Activated T-cell treated with anti-CD3 and anti-CD28 coated beads, Interleukin-2, amount 50 U/mL, for 4 hours (primary cell): ENCODE data around the gene SYPL1. TPM values are rescaled to one million over a fixed set of nuclear protein-coding genes. Genes with fewer than 3 reads are reported as not detected.

ENCODE experiments used
- ATAC-seq, 2 donors: fragments of 200-7000 bp; cut with Tn5 transposase; one replicate each; pipeline ENCODE4 v1.10.0; 2021
- DNase-seq: peaks from one replicate; pipeline ENCODE4 v3.0.0-alpha.2; 2020
- H3K27me3 Mint-ChIP-seq: one replicate; pipeline ENCODE4 v1.8.0; 2021; ENCODE audit warnings: low read depth, mixed read lengths
- H3K36me3 Mint-ChIP-seq: one replicate; pipeline ENCODE4 v1.8.0; 2022; ENCODE audit warnings: mixed read lengths; ENCODE audit not compliant: insufficient read depth
- H3K4me1 Mint-ChIP-seq: one replicate; pipeline ENCODE4 v1.8.0; 2021; ENCODE audit warnings: low read depth, mixed read lengths
- H3K4me3 Mint-ChIP-seq: one replicate; pipeline ENCODE4 v1.8.0; 2021; ENCODE audit warnings: mild to moderate bottlenecking, moderate library complexity, mixed read lengths
- H3K9me3 Mint-ChIP-seq: one replicate; pipeline ENCODE4 v1.8.0; 2021; ENCODE audit warnings: mixed read lengths
- total RNA-seq, 3 donors: library from RNA; stranded (reverse); gene quantifications; one replicate each; pipeline ENCODE4 v1.2.1, GENCODE V29; 2021

SYPL1 gene
- total RNA-seq, 3 donors from 2014 or later, result 20.0 to 24.1 (median 21.5) TPM

GRCh38 chr7:106089647-106090046 is 22.5 kb downstream of the SYPL1 start:
- Mint-ChIP-seq H3K4me3 (no peak overlapping the region), H3K4me1 (peaks cover 11% of the 10 kb centered on the region), H3K36me3 (peaks cover 27% of the 10 kb centered on the region), H3K9me3 (no peaks in the 10 kb centered on the region), H3K27me3 (no peaks in the 10 kb centered on the region)
- DNase-seq, result no peak
- no peak for ATAC-seq

GRCh38 chr7:106088014-106088413 is 24.1 kb downstream of the SYPL1 start:
- DNase-seq, result no peak
- Mint-ChIP-seq H3K36me3 (peaks cover 19% of the 10 kb centered on the region), H3K4me1 (peaks cover 19% of the 10 kb centered on the region), H3K9me3 (no peaks in the 10 kb centered on the region), H3K4me3 (no peak overlapping the region), H3K27me3 (no peaks in the 10 kb centered on the region)
- ATAC-seq, result no peak

- ATAC-seq, result no peak
- H3K9me3 Mint-ChIP-seq, result no peaks in the 10 kb centered on the region
- no peaks in the 10 kb centered on the region for H3K27me3 Mint-ChIP-seq
- H3K4me1 Mint-ChIP-seq, result peaks cover 19% of the 10 kb centered on the region
- H3K4me3 Mint-ChIP-seq, result no peak overlapping the region
- H3K36me3 Mint-ChIP-seq, result peaks cover 12% of the 10 kb centered on the region
- no peak for DNase-seq
Measured at GRCh38 chr7:106086062-106086461, 26.1 kb downstream of the SYPL1 start.

- Mint-ChIP-seq H3K27me3 (no peaks in the 10 kb centered on the region), H3K4me3 (no peak overlapping the region), H3K36me3 (peaks cover 5% of the 10 kb centered on the region), H3K4me1 (peaks cover 17% of the 10 kb centered on the region), H3K9me3 (no peaks in the 10 kb centered on the region)
- DNase-seq (no peak), ATAC-seq (no peak)
Measured at GRCh38 chr7:106085015-106085414, 27.1 kb downstream of the SYPL1 start.

- Mint-ChIP-seq H3K9me3 (no peaks in the 10 kb centered on the region), H3K4me3 (no peak overlapping the region), H3K4me1 (peaks cover 12% of the 10 kb centered on the region), H3K27me3 (no peaks in the 10 kb centered on the region), H3K36me3 (no peaks in the 10 kb centered on the region)
- ATAC-seq (no peak), DNase-seq (no peak)
Measured at GRCh38 chr7:106083717-106084116, 28.4 kb downstream of the SYPL1 start.

GRCh38 chr7:106082087-106082854 is 29.8 kb downstream of the SYPL1 start:
- H3K4me3 Mint-ChIP-seq, result no peak overlapping the region
- ATAC-seq (no peak), DNase-seq (no peak)
- H3K27me3 Mint-ChIP-seq, result no peaks in the 10 kb centered on the region
- H3K4me1 Mint-ChIP-seq, result peaks cover 14% of the 10 kb centered on the region
- H3K9me3 Mint-ChIP-seq, result no peaks in the 10 kb centered on the region
- H3K36me3 Mint-ChIP-seq, result no peaks in the 10 kb centered on the region

- no peaks in the 10 kb centered on the region for H3K9me3 Mint-ChIP-seq
- H3K36me3 Mint-ChIP-seq, result no peaks in the 10 kb centered on the region
- DNase-seq (no peak), ATAC-seq (no peak)
- peaks cover 17% of the 10 kb centered on the region for H3K4me1 Mint-ChIP-seq
- no peak overlapping the region for H3K4me3 Mint-ChIP-seq
- no peaks in the 10 kb centered on the region for H3K27me3 Mint-ChIP-seq
Measured at GRCh38 chr7:106080300-106080987, 31.7 kb downstream of the SYPL1 start.

- Mint-ChIP-seq H3K9me3 (no peaks in the 10 kb centered on the region), H3K36me3 (no peaks in the 10 kb centered on the region), H3K4me1 (peaks cover 33% of the 10 kb centered on the region), H3K27me3 (no peaks in the 10 kb centered on the region), H3K4me3 (no peak overlapping the region)
- DNase-seq (no peak), ATAC-seq (no peak)
Measured at GRCh38 chr7:106076537-106076936, 35.6 kb downstream of the SYPL1 start.

GRCh38 chr7:106075937-106076336 is 36.2 kb downstream of the SYPL1 start:
- Mint-ChIP-seq H3K4me3 (no peak overlapping the region), H3K9me3 (no peaks in the 10 kb centered on the region), H3K36me3 (no peaks in the 10 kb centered on the region), H3K27me3 (no peaks in the 10 kb centered on the region), H3K4me1 (peaks cover 39% of the 10 kb centered on the region)
- DNase-seq (no peak), ATAC-seq (no peak)

GRCh38 chr7:106074257-106074656 is 37.9 kb downstream of the SYPL1 start:
- Mint-ChIP-seq H3K36me3 (no peaks in the 10 kb centered on the region), H3K9me3 (no peaks in the 10 kb centered on the region), H3K4me1 (peaks cover 49% of the 10 kb centered on the region), H3K27me3 (no peaks in the 10 kb centered on the region), H3K4me3 (no peak overlapping the region)
- no peak for ATAC-seq
- DNase-seq, result no peak

GRCh38 chr7:106073701-106074100 is 38.4 kb downstream of the SYPL1 start:
- Mint-ChIP-seq H3K4me3 (no peak overlapping the region), H3K27me3 (no peaks in the 10 kb centered on the region), H3K4me1 (peaks cover 49% of the 10 kb centered on the region), H3K36me3 (no peaks in the 10 kb centered on the region), H3K9me3 (no peaks in the 10 kb centered on the region)
- DNase-seq (no peak), ATAC-seq (no peak)

- ATAC-seq (no peak), DNase-seq (no peak)
- peaks cover 49% of the 10 kb centered on the region for H3K4me1 Mint-ChIP-seq
- H3K9me3 Mint-ChIP-seq, result no peaks in the 10 kb centered on the region
- no peaks in the 10 kb centered on the region for H3K27me3 Mint-ChIP-seq
- no peak overlapping the region for H3K4me3 Mint-ChIP-seq
- H3K36me3 Mint-ChIP-seq, result no peaks in the 10 kb centered on the region
Measured at GRCh38 chr7:106072715-106073091, 39.4 kb downstream of the SYPL1 start.

- H3K4me3 Mint-ChIP-seq, result peak overlapping the region; percentile 74
- ATAC-seq (peak; percentile 6 to 9), DNase-seq (no peak)
- no peaks in the 10 kb centered on the region for H3K36me3 Mint-ChIP-seq
- H3K4me1 Mint-ChIP-seq, result peaks cover 46% of the 10 kb centered on the region
- H3K9me3 Mint-ChIP-seq, result no peaks in the 10 kb centered on the region
- H3K27me3 Mint-ChIP-seq, result no peaks in the 10 kb centered on the region
Measured at GRCh38 chr7:106071999-106072714, 40.0 kb downstream of the SYPL1 start.

GRCh38 chr7:106071356-106071998 is 40.6 kb downstream of the SYPL1 start:
- ATAC-seq, result peak; percentile 95 to 99
- DNase-seq, result no peak
- Mint-ChIP-seq H3K4me3 (peak overlapping the region; percentile 74), H3K36me3 (no peaks in the 10 kb centered on the region), H3K9me3 (no peaks in the 10 kb centered on the region), H3K4me1 (peaks cover 43% of the 10 kb centered on the region), H3K27me3 (no peaks in the 10 kb centered on the region)
